Prostate gland (tissue), 2 donors: ENCODE measurements around the gene DACT1. TPM values are rescaled to one million over a fixed set of nuclear protein-coding genes. Genes with fewer than 3 reads are reported as not detected.

Experiments
- DNase-seq: peaks from one replicate; pipeline ENCODE4 v3.0.0-alpha.2; 2019; ENCODE audit warnings: low spot score
- H3K27ac ChIP-seq, 2 donors: fragments of 200-600 bp; sonication (generic); 2 replicates each; pipeline ENCODE4 v1.5.1; 2017 to 2019
- H3K27me3 ChIP-seq: fragments of 200-600 bp; sonication (generic); replicated peaks from 2 replicates; pipeline ENCODE4 v1.5.1; 2019; ENCODE audit not compliant: insufficient read depth
- H3K36me3 ChIP-seq, 2 donors: fragments of 200-600 bp; sonication (generic); 1 replicate in 1 of 2; 2 replicates in 1 of 2; pipeline versions ENCODE4 v1.5.1 to v1.8.1; 2017 to 2019
- H3K4me1 ChIP-seq: fragments of 200-600 bp; sonication (generic); replicated peaks from 2 replicates; pipeline ENCODE4 v1.5.1; 2019
- H3K4me3 ChIP-seq, 2 donors: fragments of 200-600 bp; sonication (generic); 2 replicates each; pipeline ENCODE4 v1.5.1; 2017 to 2019
- H3K9me3 ChIP-seq: fragments of 200-600 bp; sonication (generic); 2 replicates; pipeline ENCODE4 v1.5.1; 2017
- CTCF ChIP-seq, 4 experiments: fragments of 200-600 bp in 2 of 4; fragments of 450-650 bp in 2 of 4; sonication (generic) in 2 of 4; IDR thresholded peaks; 1 replicate in 3 of 4; 2 replicates in 1 of 4; pipeline ENCODE4 v1.5.1; 2016 to 2019; ENCODE audit warnings: antibody characterized with exemption in 4 of 4, mild to moderate bottlenecking in 2 of 4, moderate library complexity in 2 of 4
- POLR2A ChIP-seq: fragments of 450-650 bp; IDR thresholded peaks from one replicate; pipeline ENCODE4 v1.6.1; 2016; ENCODE audit warnings: antibody characterized with exemption, mild to moderate bottlenecking
- POLR2AphosphoS5 ChIP-seq: sonication (generic); formaldehyde crosslinking; IDR thresholded peaks from one replicate; pipeline ENCODE4 v1.6.1; 2017; ENCODE audit warnings: antibody characterized with exemption
- WGBS: methylation state at CpG from one replicate; pipeline ENCODE4 v1.1.5; 2018; 5-methylcytosine and 5-hydroxymethylcytosine counted together
- intact Hi-C: fragments of 100-400 bp; cut with DNase I; formaldehyde crosslinking; loops from one replicate; pipeline ENCODE4 v1.14.2; 2022
- total RNA-seq, 2 donors: library from RNA; depleted of rRNA; stranded (reverse); fragments of >200 nt; gene quantifications; one replicate each; pipeline ENCODE4 v1.1.0, GENCODE V29; 2016

The DACT1 gene
- total RNA-seq, 2 donors from 2014 or later, result 4.5 to 27.1 TPM

GRCh38 chr14:58607131-58607951 lies 30.4 kb upstream of the DACT1 start:
- WGBS, result 37% methylated on average over 7 of the region's 7 CpGs
- H3K36me3 ChIP-seq, result no peaks in the 10 kb centered on the region

GRCh38 chr14:58607952-58608317 lies 29.8 kb upstream of the DACT1 start:
- H3K4me1 ChIP-seq, result no peaks in the 10 kb centered on the region
- H3K27ac ChIP-seq, result no peak overlapping the region
- TF ChIP-seq POLR2A, result no peak
- TF ChIP-seq CTCF (IDR thresholded peaks at IDR 0.05), result no peak
- TF ChIP-seq POLR2AphosphoS5, result no peak
- 39% methylated on average over 3 of the region's 3 CpGs for WGBS
- H3K4me3 ChIP-seq, result no peak overlapping the region
- H3K9me3 ChIP-seq, result no peaks in the 10 kb centered on the region
- DNase-seq, result no peak
- H3K27me3 ChIP-seq, result no peaks in the 10 kb centered on the region
- intact Hi-C loops, result no loop called here
- H3K36me3 ChIP-seq, result no peaks in the 10 kb centered on the region

More at GRCh38 chr14:58607131-58607951, 30.4 kb upstream of the DACT1 start:
- Histone ChIP-seq H3K27ac (no peak overlapping the region), H3K27me3 (no peaks in the 10 kb centered on the region), H3K4me3 (no peak overlapping the region), H3K4me1 (no peaks in the 10 kb centered on the region), H3K9me3 (no peaks in the 10 kb centered on the region)
- intact Hi-C loops, result no loop called here
- TF ChIP-seq CTCF (IDR thresholded peaks at IDR 0.05), result no peak
- no peak for TF ChIP-seq POLR2AphosphoS5
- TF ChIP-seq POLR2A, result no peak
- no peak for DNase-seq

- no peak for TF ChIP-seq CTCF (IDR thresholded peaks at IDR 0.05)
- no peak for TF ChIP-seq POLR2A
- no peak for TF ChIP-seq POLR2AphosphoS5
- no peak overlapping the region for H3K27ac ChIP-seq
- no peaks in the 10 kb centered on the region for H3K9me3 ChIP-seq
- intact Hi-C loops, result no loop called here
- H3K27me3 ChIP-seq, result no peaks in the 10 kb centered on the region
- H3K36me3 ChIP-seq, result no peaks in the 10 kb centered on the region
- no peaks in the 10 kb centered on the region for H3K4me1 ChIP-seq
- DNase-seq, result no peak
- no peak overlapping the region for H3K4me3 ChIP-seq
- 36% methylated on average over 1 of the region's 1 CpG for WGBS
These were observed 20.1 kb upstream of the DACT1 start for GRCh38 chr14:58617619-58618018.

- DNase-seq, result no peak
- no peaks in the 10 kb centered on the region for H3K4me1 ChIP-seq
- no peak overlapping the region for H3K4me3 ChIP-seq
- no peak overlapping the region for H3K27ac ChIP-seq
- H3K27me3 ChIP-seq, result no peaks in the 10 kb centered on the region
- H3K9me3 ChIP-seq, result no peaks in the 10 kb centered on the region
- 43% methylated on average over 2 of the region's 2 CpGs for WGBS
- TF ChIP-seq POLR2A (no peak), CTCF (IDR thresholded peaks at IDR 0.05) (no peak), POLR2AphosphoS5 (no peak)
- intact Hi-C loops, result no loop called here
- H3K36me3 ChIP-seq, result no peaks in the 10 kb centered on the region
These were observed 17.8 kb upstream of the DACT1 start for GRCh38 chr14:58620011-58620410.

- 94% methylated on average over 1 of the region's 1 CpG for WGBS
- no peak overlapping the region for H3K27ac ChIP-seq
- H3K9me3 ChIP-seq, result no peaks in the 10 kb centered on the region
- TF ChIP-seq POLR2AphosphoS5 (no peak), POLR2A (no peak), CTCF (IDR thresholded peaks at IDR 0.05) (no peak)
- no peaks in the 10 kb centered on the region for H3K36me3 ChIP-seq
- no peaks in the 10 kb centered on the region for H3K4me1 ChIP-seq
- DNase-seq, result no peak
- no peaks in the 10 kb centered on the region for H3K27me3 ChIP-seq
- no peak overlapping the region for H3K4me3 ChIP-seq
- intact Hi-C loops, result no loop called here
These were observed 12.3 kb upstream of the DACT1 start for GRCh38 chr14:58625438-58625837.
